NOMO-1 (cell line): ENCODE data around the gene GPN2.

Experiments
- DNase-seq, 2 experiments: peaks; one replicate each; lab custom pipeline; 2025; ENCODE audit not compliant: unreplicated experiment in 2 of 2; lab: John Stamatoyannopoulos, UW

GPN2 gene

DNA sequence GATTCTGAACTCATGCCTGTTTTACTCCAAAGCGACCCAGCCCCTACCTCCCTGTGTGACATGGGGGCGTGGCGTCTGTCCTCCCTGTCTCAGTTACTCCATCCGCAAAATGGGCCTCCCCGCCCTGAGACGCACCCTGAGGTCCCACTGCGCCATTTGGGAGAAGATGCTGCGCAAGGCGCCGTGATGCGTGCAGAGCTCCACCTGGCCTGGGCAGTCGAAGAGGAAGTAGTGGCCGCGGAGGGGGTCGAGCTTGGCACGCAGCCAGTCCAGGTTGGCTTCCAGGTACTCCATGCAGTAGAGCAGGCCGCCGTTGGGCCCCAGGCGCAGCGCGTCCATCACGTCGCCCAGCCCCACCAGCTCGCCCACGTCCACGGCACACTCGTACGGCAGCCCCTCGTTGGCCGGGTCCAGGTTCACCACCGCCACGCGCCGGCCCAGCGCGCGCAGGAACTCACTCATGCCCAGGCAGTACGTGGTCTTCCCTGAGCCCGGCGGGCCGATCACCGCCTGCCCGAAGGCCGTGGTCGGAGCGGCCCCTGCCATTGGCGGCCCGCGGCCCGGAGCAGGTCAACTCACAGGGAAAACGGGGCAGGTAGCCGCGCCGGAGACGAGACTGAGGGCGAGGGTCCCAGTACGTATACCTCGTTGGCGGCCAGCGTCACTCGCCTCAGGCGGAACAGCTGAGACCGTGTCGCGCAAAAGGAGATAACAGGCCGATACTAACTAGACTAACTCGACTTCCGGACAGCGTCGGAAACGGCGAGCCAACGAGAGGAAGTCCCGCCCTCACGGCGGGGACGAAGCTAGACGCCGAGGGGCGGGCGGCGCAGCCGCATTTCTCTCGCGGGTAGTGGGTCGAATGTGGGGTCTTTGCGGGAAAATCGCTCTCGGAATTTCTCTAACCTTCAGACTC is at the start of gene GPN2:
TSS of gene GPN2 (minus strand) at position 733 of the 916 bp plus-strand sequence. CDS start at position 546, 187 bp downstream.
- DNase-seq, result peak; percentile 75 to 85

DNA sequence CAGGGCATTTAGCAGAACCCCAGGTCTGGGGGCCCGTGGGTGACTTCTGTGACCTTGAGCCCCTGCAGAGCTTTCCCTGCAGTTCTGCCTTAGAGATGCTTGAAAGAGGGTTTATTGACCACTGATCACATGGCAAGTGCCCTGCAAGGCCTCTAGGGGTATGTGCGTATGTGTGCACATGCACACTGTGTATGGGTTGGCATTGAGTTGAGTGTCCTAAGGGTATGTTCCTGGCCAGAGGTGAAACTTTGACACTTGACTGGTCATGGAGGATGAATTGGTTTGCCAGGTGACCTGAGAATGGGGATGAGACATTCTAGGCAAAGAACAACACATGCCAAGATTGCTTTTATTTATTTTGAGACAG is 48.6 kb upstream of the GPN2 start:
- DNase-seq, result no peak

DNA sequence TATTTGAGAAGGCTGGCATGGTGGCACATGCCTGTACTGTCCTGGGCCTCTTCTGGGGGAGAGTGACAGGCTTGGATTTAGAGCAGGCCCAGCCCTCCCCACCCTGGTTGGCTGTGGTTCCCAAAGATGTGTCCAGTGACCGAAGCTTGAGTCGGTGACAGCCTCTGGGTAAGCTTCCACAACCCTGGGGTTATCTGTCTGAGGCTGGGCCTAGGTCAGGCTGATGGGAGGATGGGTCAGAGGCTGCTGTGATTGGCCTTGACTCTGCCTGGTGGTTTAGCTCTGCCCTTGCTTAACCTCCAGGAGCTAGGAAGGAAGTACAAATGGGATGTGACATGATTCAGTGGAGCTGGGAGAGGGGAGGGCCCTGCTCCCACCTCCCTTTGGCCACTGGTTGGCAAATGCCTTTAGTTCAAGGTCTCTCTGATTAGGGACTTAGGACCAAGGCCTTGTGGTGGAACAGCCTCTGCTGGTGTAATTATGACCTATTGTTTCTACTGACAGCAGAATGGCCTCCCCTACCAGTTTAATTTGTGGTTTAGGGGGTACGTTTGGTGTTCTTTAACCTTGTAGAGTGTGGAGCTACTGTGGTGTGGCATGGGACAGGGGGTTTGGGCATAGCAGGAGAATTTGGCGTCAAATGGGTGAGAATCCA is 48.0 kb upstream of the GPN2 start:
- DNase-seq, result no peak

DNA sequence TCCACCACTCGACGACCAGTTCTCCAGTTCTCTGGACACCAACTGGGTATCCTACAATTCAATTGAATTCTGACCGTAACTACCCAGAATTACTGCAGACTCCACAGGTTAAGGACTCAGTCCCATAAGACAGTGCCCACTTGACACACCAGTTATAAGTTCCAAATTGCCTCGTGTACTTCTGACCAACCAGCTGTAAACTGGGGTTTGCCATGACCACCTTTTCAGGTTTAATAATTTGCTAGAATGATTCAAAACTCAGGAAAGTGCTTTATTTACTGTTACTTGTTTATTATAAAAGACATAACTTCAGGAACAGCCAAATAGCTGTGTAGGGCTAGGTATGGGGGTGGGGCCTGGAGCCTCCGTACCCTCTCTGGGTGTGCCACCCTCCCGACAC is 46.7 kb upstream of the GPN2 start:
- DNase-seq, result no peak

DNA sequence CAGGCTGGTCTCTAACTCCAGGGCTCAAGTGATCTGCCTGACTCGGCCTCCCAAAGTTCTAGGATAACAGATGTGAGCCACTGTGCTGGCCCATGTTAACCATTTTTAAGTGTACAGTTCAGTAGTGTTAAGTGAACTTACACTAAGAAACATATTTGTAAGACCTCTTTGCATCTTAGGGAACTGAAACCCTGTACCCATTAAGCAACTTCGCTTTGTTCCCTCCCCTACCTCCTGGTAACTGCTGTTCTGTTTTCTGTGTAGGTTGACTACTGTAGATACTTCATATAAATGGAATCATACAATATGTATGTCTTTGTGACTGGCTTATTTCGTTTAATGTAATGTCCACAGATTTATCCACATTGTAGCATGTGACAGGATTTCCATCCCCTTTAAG is 42.4 kb upstream of the GPN2 start:
- DNase-seq, result peak; percentile 79 to 91

DNA sequence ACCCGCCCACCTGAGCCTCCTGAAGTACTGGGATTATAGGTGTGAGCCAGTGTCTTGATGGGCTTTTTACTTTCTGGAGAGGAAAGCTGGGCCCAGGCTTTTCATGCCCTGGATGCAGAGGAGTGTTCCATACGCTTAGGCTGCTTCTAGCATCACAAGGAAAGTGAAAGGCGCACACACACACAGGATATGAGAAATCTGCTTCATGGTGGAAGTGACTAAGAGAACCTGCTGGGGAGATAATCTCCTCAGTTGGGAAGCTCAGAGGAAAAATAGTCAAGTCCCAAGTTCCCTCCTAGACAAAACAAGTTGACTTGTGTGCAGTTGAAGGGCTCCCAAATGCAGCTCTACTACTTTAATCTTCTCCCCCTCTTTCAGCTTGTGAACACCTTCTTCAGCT is 33.6 kb upstream of the GPN2 start:
- no peak for DNase-seq

DNA sequence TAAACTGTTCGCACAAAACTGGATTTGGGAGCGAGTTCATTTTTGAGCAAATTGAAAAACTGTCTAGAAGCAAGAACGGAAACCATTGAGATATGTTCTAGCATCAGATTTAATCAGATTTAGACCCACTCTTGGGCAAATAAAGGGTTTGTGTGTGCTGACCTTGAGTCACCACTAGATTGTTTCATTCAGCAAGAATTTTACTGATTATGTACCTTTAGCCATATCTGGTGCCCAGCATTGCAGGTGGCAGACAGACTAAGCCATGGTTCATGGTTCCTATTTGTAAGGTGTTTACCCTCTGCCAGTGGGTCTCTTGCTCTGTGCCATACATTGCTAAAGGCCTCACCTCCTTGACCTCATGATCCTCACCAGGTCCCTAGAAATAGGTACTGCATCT is 32.8 kb upstream of the GPN2 start:
- no peak for DNase-seq

DNA sequence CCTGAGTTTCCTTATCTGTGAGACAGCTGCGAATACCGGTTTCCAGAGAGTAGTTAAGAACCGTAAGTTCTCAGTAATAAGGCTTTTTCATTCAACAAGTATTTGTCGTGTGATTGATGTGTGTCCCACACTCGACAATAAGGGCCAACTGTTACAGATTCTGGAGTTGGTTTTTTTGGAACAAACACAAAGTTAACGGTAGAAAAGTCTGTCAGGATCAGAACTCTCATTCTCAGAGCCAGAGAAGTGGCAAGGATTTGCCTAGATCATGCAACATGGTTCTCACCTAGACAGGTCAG is 32.3 kb upstream of the GPN2 start:
- DNase-seq, result no peak

DNA sequence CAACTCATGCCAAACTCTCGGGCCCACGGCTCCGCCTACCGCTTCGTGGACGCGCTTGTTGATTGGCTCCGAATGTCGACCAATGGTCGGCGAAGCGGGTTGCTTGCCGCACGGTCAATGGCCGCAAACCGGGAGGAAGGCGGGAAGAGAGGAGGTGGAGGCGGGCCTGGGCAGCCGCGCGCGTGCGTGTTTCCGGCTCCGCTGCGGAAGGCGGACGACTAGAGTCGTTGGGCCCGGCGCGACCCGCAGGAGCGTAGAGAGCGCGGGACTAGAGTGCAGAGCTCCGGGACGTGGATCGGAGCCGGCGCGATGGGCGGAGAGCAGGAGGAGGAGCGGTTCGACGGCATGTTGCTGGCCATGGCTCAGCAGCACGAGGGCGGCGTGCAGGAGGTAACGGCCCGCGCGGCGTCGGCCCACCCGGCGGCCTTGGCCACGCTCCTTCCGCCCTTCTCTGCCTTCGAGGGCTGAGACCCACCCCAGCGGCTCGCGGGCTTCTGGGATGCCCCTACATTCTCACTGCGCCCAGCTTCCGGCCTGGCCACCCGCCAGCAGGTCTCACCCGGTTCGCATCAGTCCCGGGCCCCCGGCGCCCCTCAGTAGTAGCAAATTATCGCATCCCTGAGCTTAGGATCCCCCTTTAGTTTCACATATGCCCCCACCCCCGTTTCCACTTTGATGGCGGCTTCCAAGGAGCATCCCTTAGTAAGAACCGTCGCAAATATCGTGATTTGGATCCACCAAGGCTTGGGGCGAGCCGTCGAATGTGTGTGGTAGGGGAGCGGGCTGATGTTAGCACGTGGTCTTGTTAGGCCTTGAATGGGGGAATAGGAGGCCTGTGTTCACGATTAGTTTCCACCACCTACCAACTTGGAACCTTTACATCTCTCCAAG is 31.7 kb upstream of the GPN2 start, which contains the start of gene NUDC:
TSS of gene NUDC (plus strand) at position 204 of the 891 bp plus-strand sequence. CDS start at position 310, 106 bp downstream.
- DNase-seq, result peak; percentile 96 to 97

DNA sequence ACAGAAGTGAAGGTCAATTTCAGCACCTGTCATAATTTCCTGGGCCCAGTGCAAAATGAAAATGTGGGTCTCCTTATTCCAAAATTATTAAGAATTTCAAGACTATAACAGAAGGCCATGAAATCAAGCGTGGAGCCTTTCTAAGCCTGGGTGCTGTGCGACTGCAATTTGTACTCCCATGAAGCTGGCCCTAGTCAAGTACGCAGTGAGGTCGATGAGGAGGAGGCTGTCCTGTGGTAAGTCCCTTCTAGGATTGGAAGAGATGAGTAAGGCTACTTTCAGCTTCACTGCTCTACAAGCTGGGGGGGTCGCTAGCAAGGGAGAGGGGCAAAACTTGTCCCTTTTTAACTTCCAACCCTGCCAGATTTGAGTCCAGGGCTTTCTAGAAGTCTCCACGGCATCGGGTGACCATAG is 31.1 kb upstream of the GPN2 start:
- no peak for DNase-seq

DNA sequence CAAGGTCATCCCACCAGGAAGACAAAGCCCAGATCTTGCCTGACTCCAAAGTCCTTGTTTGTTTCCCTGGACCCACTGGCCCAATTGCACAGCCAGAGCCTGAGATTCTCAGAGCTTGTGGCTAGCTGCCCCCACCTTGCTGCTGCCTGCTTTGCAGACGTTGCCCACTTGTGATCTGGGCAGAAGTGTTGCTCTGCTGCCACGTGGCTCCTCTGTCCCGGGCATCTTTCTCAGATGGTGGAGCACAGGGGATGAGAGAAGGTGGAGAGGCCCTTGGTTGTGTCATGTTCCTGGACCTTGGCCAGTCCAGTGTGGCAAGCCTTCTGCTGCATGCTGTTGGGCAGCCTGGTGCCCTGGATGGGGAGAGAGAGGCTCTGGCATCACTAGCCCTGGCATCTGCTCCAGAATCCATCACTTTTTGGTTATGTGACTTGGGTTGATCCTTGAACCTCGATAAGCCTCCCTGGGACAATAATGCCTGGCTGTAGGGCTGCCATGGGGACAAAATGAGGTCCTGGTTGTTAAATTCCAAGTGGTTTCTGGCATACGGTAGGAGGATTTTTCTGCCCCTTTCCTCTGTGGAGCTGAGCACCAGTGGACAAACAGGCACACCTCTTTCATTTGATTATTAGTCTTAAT is 25.2 kb upstream of the GPN2 start:
- no peak for DNase-seq

DNA sequence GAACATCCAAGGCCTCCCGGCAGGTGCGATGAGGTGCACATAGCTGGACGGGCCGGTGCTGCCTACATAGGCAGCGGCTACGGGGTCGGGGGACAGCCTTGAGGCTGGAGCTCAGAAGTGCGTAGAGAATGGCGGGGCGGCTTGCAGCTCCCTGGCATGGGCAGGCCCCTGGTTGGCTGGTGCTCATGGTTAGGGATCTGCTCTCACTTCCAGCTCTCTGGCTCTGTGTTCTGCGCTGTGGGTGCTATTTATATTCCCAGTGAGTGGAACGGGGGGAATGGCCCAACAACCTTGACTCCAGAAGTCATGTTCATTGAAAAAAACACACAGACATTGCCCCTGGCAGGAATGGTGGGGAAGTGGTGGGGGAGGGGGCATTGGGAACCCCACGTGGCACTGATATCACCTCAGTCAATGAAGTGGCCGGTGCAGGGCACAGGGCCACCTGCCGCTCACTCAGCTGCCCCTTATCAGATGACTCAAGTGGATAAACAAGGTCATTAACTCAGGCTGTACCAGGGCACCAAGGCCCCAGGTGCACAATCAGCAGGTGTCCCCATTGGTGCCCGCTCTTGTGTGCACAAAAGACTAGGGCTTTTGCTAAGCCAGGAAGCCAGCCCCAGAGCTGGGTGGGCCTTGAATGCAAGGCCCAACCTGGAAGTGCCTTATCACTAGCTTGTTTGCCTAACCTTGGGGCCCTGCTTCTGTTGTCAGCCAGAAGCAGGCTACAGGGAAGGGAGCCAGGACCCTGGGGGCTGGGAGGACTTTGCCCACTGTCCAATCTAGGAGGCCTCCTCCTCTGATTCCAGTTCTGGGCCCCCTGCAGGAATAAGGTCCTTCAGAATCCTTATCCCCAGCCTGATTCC is 23.9 kb upstream of the GPN2 start, which contains the start of gene NR0B2:
TSS of gene NR0B2 (minus strand) at position 222 of the 866 bp plus-strand sequence. CDS start at position 187, 35 bp downstream.
- DNase-seq, result no peak

DNA sequence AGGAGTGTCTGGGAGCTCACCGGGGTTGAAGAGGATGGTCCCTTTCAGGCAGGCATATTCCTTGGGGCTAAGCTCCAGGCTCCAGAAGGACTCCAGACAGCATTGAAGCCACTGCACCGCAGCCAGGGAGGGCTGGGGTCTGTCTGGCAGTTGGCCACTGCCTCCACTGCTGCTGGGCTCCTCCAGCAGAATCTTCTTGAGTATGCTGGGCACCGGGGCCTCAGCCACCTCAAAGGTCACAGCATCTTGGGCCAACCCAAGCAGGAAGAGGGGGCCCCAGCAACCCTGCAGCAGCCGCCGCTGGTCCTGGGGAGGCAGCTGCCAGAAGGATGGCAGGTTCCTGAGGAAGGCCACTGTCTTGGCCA is 23.3 kb upstream of the GPN2 start:
- DNase-seq, result no peak

DNA sequence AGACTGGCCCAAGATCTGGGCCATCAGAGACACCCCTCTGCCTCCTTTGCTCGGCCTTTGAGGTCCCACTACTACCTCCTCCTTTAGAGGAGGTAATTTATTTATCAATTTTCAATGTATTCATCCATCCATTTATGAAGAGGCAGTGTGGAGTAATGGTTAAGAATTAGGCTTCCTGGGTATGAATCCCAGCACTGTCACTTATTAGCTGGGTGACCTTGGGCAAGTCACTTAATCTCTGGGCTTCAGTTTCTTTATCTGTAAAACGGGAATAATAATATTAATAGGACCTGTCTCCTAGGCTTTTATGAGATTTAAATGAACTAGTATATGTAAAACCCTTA is 22.0 kb upstream of the GPN2 start:
- DNase-seq, result no peak

DNA sequence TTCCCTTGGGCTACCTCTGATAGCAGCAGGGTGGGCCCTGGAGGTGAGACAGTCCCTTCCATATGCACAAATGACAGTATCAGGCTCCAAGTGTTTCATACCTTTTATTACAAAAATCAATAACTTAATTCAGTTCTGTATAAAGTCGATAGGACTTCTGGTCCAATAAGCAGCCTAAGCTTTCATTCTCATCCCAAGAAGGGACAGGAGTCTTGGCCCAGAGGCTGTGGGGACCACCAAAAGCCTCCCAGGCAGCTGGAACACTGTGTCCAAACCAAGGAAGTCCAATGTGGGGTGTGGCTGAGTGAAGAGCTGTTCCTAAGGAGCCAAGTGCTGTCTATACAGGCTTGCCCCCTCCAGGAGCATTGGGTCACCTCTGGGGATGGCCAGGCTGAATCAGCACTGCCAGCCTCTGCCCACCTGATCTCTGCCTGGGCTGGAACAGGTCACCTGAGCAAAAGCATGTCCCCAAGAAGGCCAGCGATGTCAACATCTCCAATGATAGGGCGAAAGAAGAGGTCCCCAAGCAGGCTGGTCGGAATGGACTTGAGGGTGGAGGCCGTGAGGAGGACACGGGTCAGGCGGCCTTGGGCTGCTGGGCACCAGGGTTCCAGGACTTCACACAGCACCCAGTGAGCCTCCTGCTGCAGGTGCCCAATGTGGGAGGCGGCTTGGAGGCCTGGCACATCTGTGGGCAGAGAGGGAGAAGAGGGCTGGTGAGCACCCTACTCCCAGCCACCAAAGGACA is 21.5 kb upstream of the GPN2 start:
- DNase-seq, result no peak

DNA sequence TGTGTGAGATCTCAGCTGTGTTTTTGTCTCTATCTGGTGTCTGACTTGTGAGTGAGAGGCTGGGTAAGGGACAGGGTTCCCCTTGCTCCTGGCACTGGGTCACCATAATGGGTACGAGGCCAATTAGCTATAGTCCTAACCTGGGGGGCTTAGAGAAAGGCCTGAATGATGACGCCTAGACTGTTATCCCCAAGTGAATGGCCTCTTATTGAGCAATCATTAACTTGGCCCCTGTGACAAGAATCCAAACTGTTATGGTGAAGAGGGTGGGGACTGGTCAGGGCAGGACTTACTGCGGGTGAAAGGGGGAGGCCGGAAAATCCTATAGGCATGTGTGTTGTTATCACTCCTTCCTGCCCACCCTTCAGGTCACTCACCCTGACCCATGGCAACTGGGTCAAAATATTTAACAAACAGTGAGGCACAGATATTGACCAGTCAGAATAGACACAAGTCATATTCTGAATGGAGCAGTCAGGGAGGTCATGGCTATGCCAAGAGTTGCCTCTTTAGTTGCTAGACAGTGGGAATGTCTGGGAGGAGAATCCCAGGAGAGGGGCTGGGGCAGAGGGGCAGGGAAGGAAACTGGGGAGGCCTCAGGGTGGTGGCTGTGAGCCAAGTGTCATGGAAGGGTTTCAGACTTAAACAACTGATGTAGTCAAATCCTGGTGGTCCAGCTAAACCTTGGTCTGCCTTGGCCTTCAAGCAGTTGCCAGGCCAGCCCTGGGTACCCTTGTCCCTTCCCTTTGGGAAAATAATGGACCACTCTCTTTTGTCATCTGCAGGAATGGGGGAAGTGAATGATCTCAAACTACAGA is 20.5 kb upstream of the GPN2 start:
- no peak for DNase-seq

DNA sequence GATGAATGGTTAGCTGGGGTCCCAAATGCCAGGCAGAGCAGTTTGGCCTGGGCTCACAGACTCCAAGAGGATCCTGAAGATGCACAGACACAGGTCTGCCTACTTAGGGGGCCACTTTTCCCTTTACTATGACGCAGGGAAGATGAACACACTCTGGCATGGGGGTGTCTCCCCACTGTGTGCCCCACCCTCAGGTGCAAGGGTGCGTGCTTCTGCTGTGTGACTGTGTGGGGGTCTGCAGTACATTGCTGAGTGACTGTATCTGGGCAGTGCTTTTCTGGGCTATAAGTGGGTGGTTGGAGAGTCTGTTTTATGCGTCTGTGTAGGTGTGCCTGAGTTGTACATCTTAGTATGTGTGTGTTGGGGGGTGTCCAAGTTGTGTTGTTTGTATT is 19.9 kb upstream of the GPN2 start:
- DNase-seq, result no peak
